PC-9 (cell line): Measurements from ENCODE around the gene CMTM4. TPM values are rescaled to one million over a fixed set of nuclear protein-coding genes. Genes with fewer than 3 reads are reported as not detected.

Experiments
- BruUV-seq: library from RNA; stranded (reverse); fragments of 400-500 nt; replicated peaks from 2 replicates; lab custom pipeline; 2021; lab: Mats Ljungman, UMichigan
- CTCF ChIA-PET: fragments of 300-600 bp; sonication (Branson Sonifier 250); formaldehyde crosslinking; loops from one replicate; lab custom pipeline; 2022; ENCODE audit warnings: antibody characterized with exemption; lab: Charles Lee
- POLR2A ChIA-PET: fragments of 300-600 bp; sonication (Branson Sonifier 250); formaldehyde crosslinking; loops from one replicate; lab custom pipeline; 2022; ENCODE audit warnings: antibody characterized with exemption; ENCODE audit not compliant: unreplicated experiment; lab: Charles Lee
- DNase-seq, 2 experiments: peaks; one replicate each; pipeline versions ENCODE4 v3.0.0 to v3.0.0-alpha.2; 2015 to 2022; ENCODE audit warnings: mixed read lengths in 1 of 2
- H2AFZ ChIP-seq: fragments of 200-600 bp; sonication (generic); 2 replicates; pipeline ENCODE4 v1.8.1; 2017; ENCODE audit warnings: antibody characterized with exemption
- H3F3A ChIP-seq: fragments of 200-600 bp; sonication (generic); 2 replicates; pipeline ENCODE4 v1.8.1; 2017; ENCODE audit warnings: antibody characterized with exemption, mild to moderate bottlenecking, low read depth; ENCODE audit not compliant: insufficient read depth
- H3K27ac ChIP-seq: fragments of 200-600 bp; sonication (generic); 2 replicates; pipeline ENCODE4 v1.6.1; 2016; ENCODE audit warnings: mixed run types
- H3K27me3 ChIP-seq: fragments of 200-600 bp; sonication (generic); 2 replicates; pipeline ENCODE4 v1.6.1; 2016; ENCODE audit warnings: low read depth, mixed run types; ENCODE audit not compliant: insufficient read depth
- H3K36me3 ChIP-seq: fragments of 200-600 bp; sonication (generic); 2 replicates; pipeline ENCODE4 v1.6.1; 2016; ENCODE audit warnings: low read depth, mixed run types
- H3K4me1 ChIP-seq: fragments of 200-600 bp; sonication (generic); replicated peaks from 2 replicates; pipeline ENCODE4 v1.6.1; 2016; ENCODE audit warnings: mixed run types; ENCODE audit not compliant: insufficient read depth
- H3K4me2 ChIP-seq: fragments of 200-600 bp; sonication (generic); 2 replicates; pipeline ENCODE4 v1.6.1; 2017; ENCODE audit warnings: mixed run types
- H3K4me3 ChIP-seq: fragments of 200-600 bp; sonication (generic); 2 replicates; pipeline ENCODE4 v1.6.1; 2016; ENCODE audit warnings: mixed run types
- H3K79me2 ChIP-seq: fragments of 200-600 bp; sonication (generic); 2 replicates; pipeline ENCODE4 v1.6.1; 2017; ENCODE audit warnings: low read depth, mixed run types
- H3K9me2 ChIP-seq: fragments of 200-600 bp; sonication (generic); 2 replicates; pipeline ENCODE4 v1.8.1; 2017; ENCODE audit warnings: mild to moderate bottlenecking; ENCODE audit not compliant: insufficient read depth
- H3K9me3 ChIP-seq: fragments of 200-600 bp; sonication (generic); 2 replicates; pipeline ENCODE4 v1.8.1; 2016; ENCODE audit warnings: low read depth; ENCODE audit not compliant: insufficient read depth
- H4K20me1 ChIP-seq: fragments of 200-600 bp; sonication (generic); 2 replicates; pipeline ENCODE4 v1.8.1; 2017; ENCODE audit not compliant: insufficient read depth
- EZH2 ChIP-seq: fragments of 200-600 bp; sonication (generic); IDR thresholded peaks from 2 replicates; pipeline ENCODE4 v1.8.0; 2017; ENCODE audit warnings: antibody characterized with exemption, low read depth
- intact Hi-C: fragments of 100-400 bp; cut with micrococcal nuclease; formaldehyde crosslinking; loops from one replicate; pipeline ENCODE4 v1.10.0; 2022; ENCODE audit not compliant: unreplicated experiment
- total RNA-seq: library from RNA; stranded (reverse); gene quantifications from 2 replicates; pipeline ENCODE4 v1.2.3, GENCODE V29; 2021
- TF ChIP-seq, protein P1 (sequence below): fragments of 200-600 bp; sonication (generic); conservative IDR thresholded peaks from 2 replicates; pipeline ENCODE4 v1.6.1; 2017; ENCODE audit warnings: mixed run types, antibody characterized with exemption, mild to moderate bottlenecking, moderate library complexity

The CMTM4 gene
- total RNA-seq, 1 experiment from 2014 or later: 81.3 TPM

DNA sequence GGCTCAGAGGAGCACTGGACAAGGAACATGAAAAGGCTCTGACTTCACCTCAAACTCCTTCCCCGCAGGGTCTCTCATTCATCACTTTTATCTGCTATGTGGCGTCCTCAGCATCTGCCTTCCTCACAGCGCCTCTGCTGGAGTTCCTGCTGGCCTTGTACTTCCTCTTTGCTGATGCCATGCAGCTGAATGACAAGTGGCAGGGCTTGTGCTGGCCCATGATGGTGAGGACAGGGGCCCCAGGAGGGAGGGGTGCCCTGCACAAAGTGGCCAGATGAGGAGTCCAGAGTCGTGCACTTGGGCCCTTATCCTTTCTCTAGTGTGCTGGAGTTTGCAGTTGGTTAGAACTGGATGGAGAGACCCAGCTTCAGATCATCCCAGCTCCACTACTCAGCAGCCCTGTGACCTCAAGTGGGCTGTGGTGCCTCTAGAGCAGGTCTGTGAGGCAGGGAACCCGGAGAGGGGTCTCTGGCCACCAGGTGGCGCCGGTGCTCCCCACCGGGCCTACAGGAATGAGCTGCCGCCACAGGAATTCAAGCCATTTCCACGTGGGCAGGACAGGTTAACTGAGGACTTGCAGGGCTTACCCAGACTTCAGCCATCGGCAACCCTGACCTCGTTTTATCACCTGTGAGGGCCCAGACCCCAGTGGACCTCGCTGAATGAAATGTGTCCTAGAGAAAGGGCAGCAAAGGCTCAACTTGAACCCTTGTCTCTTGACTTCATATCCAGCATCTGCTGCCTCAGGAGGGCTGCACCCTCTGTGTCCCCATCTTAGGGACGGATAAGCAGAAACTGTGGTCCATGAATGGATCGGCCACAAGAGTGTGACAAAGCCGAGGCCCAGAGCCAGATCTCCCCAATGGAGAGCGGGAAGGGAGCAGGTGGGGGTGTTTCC is 88.1 kb downstream of the CMTM4 start:
- no peak for TF ChIP-seq EZH2
- TF ChIP-seq, protein P1, sequence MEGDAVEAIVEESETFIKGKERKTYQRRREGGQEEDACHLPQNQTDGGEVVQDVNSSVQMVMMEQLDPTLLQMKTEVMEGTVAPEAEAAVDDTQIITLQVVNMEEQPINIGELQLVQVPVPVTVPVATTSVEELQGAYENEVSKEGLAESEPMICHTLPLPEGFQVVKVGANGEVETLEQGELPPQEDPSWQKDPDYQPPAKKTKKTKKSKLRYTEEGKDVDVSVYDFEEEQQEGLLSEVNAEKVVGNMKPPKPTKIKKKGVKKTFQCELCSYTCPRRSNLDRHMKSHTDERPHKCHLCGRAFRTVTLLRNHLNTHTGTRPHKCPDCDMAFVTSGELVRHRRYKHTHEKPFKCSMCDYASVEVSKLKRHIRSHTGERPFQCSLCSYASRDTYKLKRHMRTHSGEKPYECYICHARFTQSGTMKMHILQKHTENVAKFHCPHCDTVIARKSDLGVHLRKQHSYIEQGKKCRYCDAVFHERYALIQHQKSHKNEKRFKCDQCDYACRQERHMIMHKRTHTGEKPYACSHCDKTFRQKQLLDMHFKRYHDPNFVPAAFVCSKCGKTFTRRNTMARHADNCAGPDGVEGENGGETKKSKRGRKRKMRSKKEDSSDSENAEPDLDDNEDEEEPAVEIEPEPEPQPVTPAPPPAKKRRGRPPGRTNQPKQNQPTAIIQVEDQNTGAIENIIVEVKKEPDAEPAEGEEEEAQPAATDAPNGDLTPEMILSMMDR: peak; percentile 92
- no TSS peak for BruUV-seq

DNA sequence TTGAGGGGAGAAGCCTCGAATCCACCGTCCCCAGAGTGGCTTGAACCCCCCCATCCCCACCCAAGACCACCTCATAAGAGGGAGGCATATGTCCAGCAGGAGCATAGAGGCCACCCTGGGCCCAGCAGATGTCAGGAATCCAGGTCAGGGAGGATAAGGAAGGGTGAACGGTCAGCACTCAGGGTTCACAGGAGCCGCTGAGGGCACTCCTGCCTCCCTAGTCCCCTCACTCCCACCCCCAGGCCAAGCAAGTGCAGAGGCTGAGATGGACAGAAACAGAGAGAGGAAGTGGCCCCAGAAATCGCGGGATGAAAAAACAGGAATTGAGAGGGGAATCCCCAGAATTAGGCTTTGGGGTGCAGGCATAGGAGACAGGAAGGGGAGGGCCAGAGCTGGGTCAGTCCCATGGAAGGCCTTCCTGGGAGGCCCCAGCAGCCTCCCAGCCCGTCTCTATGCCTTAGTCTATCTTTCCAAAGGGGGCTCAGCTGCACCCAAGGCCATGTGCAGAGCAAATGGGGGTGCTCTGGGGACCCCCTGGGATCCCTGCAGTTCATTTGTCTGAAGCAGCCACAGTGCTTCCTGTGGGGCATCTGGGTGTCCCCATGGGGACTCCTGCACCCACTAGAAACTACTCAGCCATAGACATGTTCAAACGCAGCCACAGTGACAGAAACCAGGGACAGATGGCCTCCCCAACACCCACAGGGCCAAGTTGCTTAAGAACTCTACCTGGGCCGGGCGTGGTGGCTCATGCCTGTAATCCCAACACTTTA is 90.4 kb downstream of the CMTM4 start:
- no peak overlapping the region for H2AFZ ChIP-seq
- no peaks in the 10 kb centered on the region for H3K36me3 ChIP-seq
- H3K4me3 ChIP-seq: no peak overlapping the region
- peaks cover 23% of the 10 kb centered on the region; the same call in 1 of the 2 replicates for H3F3A ChIP-seq
- BruUV-seq: no TSS peak
- TF ChIP-seq, protein P1: no peak
- TF ChIP-seq EZH2: no peak
- H3K27me3 ChIP-seq: no peaks in the 10 kb centered on the region
- H3K9me2 ChIP-seq: no peaks in the 10 kb centered on the region
- H3K9me3 ChIP-seq: no peaks in the 10 kb centered on the region
- H4K20me1 ChIP-seq: 0 out of 2 replicates have a peak, but pooled peaks cover 4% of the 10 kb centered on the region
- H3K27ac ChIP-seq: no peak overlapping the region
- no peaks in the 10 kb centered on the region for H3K79me2 ChIP-seq
- peak overlapping the region; percentile 78 for H3K4me2 ChIP-seq
- CTCF ChIA-PET: no interaction called here
- peaks cover 14% of the 10 kb centered on the region for H3K4me1 ChIP-seq
- POLR2A ChIA-PET: no interaction called here
- peak in 1 of 2 experiments; percentile 21 for DNase-seq
- intact Hi-C loops: loop anchor here (2.0 to 5.0 kb wide), 4 partner anchors 91 to 197 kb away; partner anchors contain the start of gene CMTM4

More for the DNA sequence above, 88.1 kb downstream of the CMTM4 start:
- Histone ChIP-seq H3K36me3 (no peaks in the 10 kb centered on the region), H3K4me3 (no peak overlapping the region), H3K27ac (no peak overlapping the region), H2AFZ (no peak overlapping the region), H3K4me2 (no peak overlapping the region), H3F3A (peaks cover 22% of the 10 kb centered on the region; the same call in 1 of the 2 replicates), H4K20me1 (0 out of 2 replicates have a peak, but pooled peaks cover 4% of the 10 kb centered on the region), H3K27me3 (no peaks in the 10 kb centered on the region), H3K4me1 (peaks cover 14% of the 10 kb centered on the region), H3K9me2 (no peaks in the 10 kb centered on the region), H3K79me2 (no peaks in the 10 kb centered on the region), H3K9me3 (no peaks in the 10 kb centered on the region)
- intact Hi-C loops: loop anchor here (2.0 to 5.0 kb wide), 5 partner anchors 52 to 260 kb away; no protein-coding TSS in a partner anchor
- DNase-seq: peak; percentile 78 to 90
- CTCF ChIA-PET: interaction anchor here (0.6 to 1.3 kb wide), 15 partner anchors 10 to 272 kb away, joined by 3 to 15 read pairs (median 4); partner anchors contain the start of genes DYNC1LI2 and PDP2
- POLR2A ChIA-PET: interaction anchor here (0.6 to 0.7 kb wide), 3 partner anchors 10 to 54 kb away, joined by 3 to 4 read pairs (median 3); no protein-coding TSS in a partner anchor
